Right atrium auricular region (tissue), 2 donors: ENCODE measurements around the gene PROSER3. TPM values are rescaled to one million over a fixed set of nuclear protein-coding genes. Genes with fewer than 3 reads are reported as not detected.
"Not testable (repeated sequence)": the region's sequence is repeated elsewhere in the genome, so short reads cannot be mapped to it uniquely, and the experiment has no call there.

Source experiments
- DNase-seq: peaks from one replicate; pipeline ENCODE4 v3.0.0-alpha.2; 2019; ENCODE audit warnings: low spot score
- H3K27ac ChIP-seq, 2 donors: fragments of 200-600 bp; sonication (generic); 1 replicate in 1 of 2; 2 replicates in 1 of 2; pipeline ENCODE4 v1.5.1; 2016 to 2019
- H3K27me3 ChIP-seq, 2 donors: fragments of 200-600 bp; sonication (generic); one replicate each; pipeline versions ENCODE4 v1.5.1 to v1.6.0; 2017 to 2019
- H3K36me3 ChIP-seq: fragments of 200-600 bp; sonication (generic); one replicate; pipeline ENCODE4 v1.5.1; 2016
- H3K4me1 ChIP-seq, 2 donors: fragments of 200-600 bp; sonication (generic); one replicate each; pipeline versions ENCODE4 v1.5.1 to v1.6.0; 2017 to 2019
- H3K4me3 ChIP-seq, 2 donors: fragments of 200-600 bp; sonication (generic); 1 replicate in 1 of 2; 2 replicates in 1 of 2; pipeline ENCODE4 v1.5.1; 2017 to 2019; ENCODE audit warnings: mild to moderate bottlenecking in 1 of 2, moderate library complexity in 1 of 2
- H3K9me3 ChIP-seq, 2 donors: fragments of 200-600 bp; sonication (generic); one replicate each; pipeline ENCODE4 v1.5.1; 2019
- total RNA-seq, 2 donors: library from RNA; depleted of rRNA; stranded (reverse); fragments of >200 nt; gene quantifications; one replicate each; pipeline ENCODE4 v1.1.0, GENCODE V29; 2016
- TF ChIP-seq, protein P1 (sequence below), 2 donors: fragments of 200-600 bp; sonication (generic); IDR thresholded peaks; one replicate each; pipeline ENCODE4 v1.5.1; 2019; ENCODE audit warnings: antibody characterized with exemption in 2 of 2

PROSER3 gene
- total RNA-seq, 2 donors from 2014 or later = 7.2 TPM

- peaks cover 0 to 6% of the 10 kb centered on the region in 2 donors for H3K4me1 ChIP-seq
- H3K9me3 ChIP-seq = no peaks in the 10 kb centered on the region
- H3K4me3 ChIP-seq = no peak overlapping the region
- peaks cover 15% of the 10 kb centered on the region for H3K36me3 ChIP-seq
- DNase-seq = no peak
- H3K27ac ChIP-seq = no peak overlapping the region
- H3K27me3 ChIP-seq = no peaks in the 10 kb centered on the region
- TF ChIP-seq, protein P1, sequence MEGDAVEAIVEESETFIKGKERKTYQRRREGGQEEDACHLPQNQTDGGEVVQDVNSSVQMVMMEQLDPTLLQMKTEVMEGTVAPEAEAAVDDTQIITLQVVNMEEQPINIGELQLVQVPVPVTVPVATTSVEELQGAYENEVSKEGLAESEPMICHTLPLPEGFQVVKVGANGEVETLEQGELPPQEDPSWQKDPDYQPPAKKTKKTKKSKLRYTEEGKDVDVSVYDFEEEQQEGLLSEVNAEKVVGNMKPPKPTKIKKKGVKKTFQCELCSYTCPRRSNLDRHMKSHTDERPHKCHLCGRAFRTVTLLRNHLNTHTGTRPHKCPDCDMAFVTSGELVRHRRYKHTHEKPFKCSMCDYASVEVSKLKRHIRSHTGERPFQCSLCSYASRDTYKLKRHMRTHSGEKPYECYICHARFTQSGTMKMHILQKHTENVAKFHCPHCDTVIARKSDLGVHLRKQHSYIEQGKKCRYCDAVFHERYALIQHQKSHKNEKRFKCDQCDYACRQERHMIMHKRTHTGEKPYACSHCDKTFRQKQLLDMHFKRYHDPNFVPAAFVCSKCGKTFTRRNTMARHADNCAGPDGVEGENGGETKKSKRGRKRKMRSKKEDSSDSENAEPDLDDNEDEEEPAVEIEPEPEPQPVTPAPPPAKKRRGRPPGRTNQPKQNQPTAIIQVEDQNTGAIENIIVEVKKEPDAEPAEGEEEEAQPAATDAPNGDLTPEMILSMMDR (IDR thresholded peaks at IDR 0.05) = no peak
Measured at GRCh38 chr19:35768082-35768421, 10.1 kb downstream of the PROSER3 start.

DNA sequence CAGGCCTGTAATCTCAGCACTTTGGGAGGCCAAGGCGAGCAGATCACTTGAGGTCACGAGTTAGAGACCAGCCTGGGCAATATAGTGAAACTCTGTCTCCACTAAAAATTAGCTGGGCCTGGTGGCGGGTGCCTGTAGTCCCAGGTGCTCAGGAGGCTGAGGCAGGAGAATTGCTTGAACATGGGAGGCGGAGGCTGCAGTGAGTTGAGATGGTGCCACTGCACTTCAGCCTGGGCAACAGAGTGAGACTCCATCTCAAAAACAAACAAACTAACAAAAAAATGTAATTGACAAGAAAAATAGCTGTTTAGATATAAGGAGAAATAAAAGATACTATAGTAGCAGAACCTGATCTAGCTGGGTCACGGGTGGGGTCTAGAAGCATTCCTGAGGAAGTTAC is 14.4 kb downstream of the PROSER3 start:
- H3K36me3 ChIP-seq, H3K9me3 ChIP-seq, H3K4me3 ChIP-seq, H3K27ac ChIP-seq, H3K27me3 ChIP-seq, DNase-seq: not testable (repeated sequence)
- H3K4me1 ChIP-seq = peaks cover 0 to 21% of the 10 kb centered on the region in 2 donors

DNA sequence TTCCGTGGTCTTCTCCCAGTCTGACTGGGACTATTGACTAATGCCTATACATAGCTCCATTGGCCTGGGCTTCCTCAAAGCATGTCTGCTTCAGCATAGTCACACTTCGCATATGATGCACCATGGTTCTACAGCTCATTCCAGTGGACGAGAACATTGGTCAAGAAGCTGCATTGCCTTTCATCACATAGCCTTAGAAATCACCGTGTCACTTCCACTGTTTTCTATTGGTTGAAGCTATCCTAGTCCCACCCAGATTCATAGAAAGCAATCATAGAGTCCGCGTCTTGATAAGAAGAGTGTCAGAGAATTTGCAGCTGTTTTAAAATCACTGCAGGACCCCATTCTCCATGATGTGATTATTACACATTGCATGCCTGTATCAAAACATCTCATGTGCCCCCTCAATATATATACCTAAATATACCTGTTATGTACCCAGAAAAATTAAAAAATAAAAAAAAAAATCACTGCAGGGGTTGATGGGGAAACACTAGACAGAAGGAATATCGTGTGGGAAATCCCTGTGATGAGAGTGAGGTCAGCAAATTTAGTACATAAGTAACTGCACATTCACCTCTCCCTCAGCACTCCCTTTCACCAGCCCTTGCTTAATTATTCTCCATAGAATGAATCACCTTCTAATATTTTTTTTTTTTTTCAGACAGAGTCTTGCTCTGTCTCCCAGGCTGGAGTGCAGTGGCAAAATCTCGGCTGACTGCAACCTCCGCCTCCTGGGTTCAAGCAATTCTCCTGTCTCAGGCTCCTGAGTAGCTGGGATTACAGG is 15.2 kb downstream of the PROSER3 start:
- TF ChIP-seq, protein P1 (IDR thresholded peaks at IDR 0.05) = no peak
- H3K27ac ChIP-seq = no peak overlapping the region
- no peak overlapping the region for H3K4me3 ChIP-seq
- no peak for DNase-seq
- no peaks in the 10 kb centered on the region for H3K9me3 ChIP-seq
- no peaks in the 10 kb centered on the region for H3K27me3 ChIP-seq
- peaks cover 0 to 16% of the 10 kb centered on the region in 2 donors for H3K4me1 ChIP-seq
- H3K36me3 ChIP-seq = no peaks in the 10 kb centered on the region

DNA sequence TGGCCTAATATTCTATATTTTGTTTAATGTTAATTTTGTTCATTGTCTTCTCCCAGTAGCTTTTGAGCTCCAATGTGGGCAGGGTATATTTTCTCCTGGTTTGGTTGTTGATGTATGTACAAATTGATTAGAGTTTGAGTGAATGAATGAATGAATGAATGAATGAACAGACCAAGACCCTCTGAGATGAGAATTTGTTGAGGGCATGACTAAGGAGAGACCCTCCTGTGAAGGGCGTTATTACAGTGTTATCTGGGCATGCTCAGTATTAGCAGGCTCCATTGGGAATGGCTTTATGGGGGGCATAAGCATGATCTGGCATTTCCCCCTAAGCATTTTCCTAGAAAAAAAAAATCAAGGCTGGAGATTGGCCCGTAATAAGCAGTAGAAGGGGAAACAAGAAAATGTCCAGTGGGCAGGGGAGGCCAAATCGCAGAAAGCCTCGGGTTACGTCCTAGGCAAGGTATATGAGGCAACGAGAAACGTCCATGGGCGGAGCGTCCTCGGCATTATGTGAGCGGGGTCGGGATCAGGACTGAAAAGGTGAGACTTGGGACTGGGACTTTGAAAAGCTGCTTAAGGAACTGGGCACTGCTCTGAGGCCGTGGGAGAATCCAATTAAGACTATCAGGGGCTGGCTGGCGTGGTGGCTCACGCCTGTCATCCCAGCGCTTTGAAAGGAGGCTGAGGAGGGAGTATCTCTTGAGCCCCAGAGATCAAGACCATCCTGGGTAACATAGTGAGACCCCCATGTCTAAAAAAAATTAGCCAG is 16.5 kb downstream of the PROSER3 start:
- TF ChIP-seq, protein P1 (IDR thresholded peaks at IDR 0.05) = no peak
- no peak for DNase-seq

DNA sequence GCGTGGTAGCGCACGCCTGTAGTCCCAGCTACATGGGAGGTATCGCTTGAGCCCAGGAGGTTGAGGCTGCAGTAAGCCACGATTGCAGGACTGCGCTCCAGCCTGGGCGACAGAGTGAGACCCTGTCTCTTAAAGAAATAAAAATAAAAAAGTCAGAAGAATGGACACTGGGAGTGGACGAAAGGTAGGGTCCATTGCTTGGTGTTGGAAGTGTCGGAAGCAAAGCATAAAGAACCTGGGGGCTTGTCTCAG is 17.0 kb downstream of the PROSER3 start:
- H3K4me3 ChIP-seq = peak overlapping the region; percentile 89 to 93
- H3K9me3 ChIP-seq = no peaks in the 10 kb centered on the region
- H3K27me3 ChIP-seq = no peaks in the 10 kb centered on the region
- TF ChIP-seq, protein P1 (IDR thresholded peaks at IDR 0.05) = no peak
- H3K27ac ChIP-seq = no peak overlapping the region
- H3K36me3 ChIP-seq = no peaks in the 10 kb centered on the region
- no peak for DNase-seq
- H3K4me1 ChIP-seq = peaks cover 0 to 15% of the 10 kb centered on the region in 2 donors

More for the DNA sequence above, 16.5 kb downstream of the PROSER3 start:
- H3K27me3 ChIP-seq = no peaks in the 10 kb centered on the region
- no peaks in the 10 kb centered on the region for H3K9me3 ChIP-seq
- peaks cover 0 to 15% of the 10 kb centered on the region in 2 donors for H3K4me1 ChIP-seq
- H3K4me3 ChIP-seq = peak overlapping the region; percentile 89 to 93
- no peaks in the 10 kb centered on the region for H3K36me3 ChIP-seq
- H3K27ac ChIP-seq = no peak overlapping the region

- peak within 1 kb of the TSS; percentile 89 to 93 for H3K4me3 ChIP-seq
- peak; percentile 99 for DNase-seq
- no peaks in the 10 kb centered on the region for H3K27me3 ChIP-seq
- TF ChIP-seq, protein P1 (IDR thresholded peaks at IDR 0.05) = no peak
- peak within 1 kb of the TSS; percentile 43 to 58 for H3K27ac ChIP-seq
- H3K9me3 ChIP-seq = no peaks in the 10 kb centered on the region
- H3K4me1 ChIP-seq = peaks cover 0 to 15% of the 10 kb centered on the region in 2 donors
- no peaks in the 10 kb centered on the region for H3K36me3 ChIP-seq
Measured at GRCh38 chr19:35775298-35776101, 17.5 kb downstream of the PROSER3 start, which contains the start of gene ARHGAP33. Gene ARHGAP33 (plus strand): TSS chr19:35775564. CDS start chr19:35775659, 95 bp downstream.
